Neural progenitor cell (in vitro differentiated cells): ENCODE data around the gene PBX2.

Experiments
- EZH2 ChIP-seq: fragments of 200-600 bp; sonication (generic); IDR thresholded peaks from 2 replicates; pipeline ENCODE4 v1.6.1; 2017; ENCODE audit warnings: antibody characterized with exemption, mild to moderate bottlenecking, moderate library complexity
- EZH2phosphoT487 ChIP-seq: fragments of 200-600 bp; sonication (generic); IDR thresholded peaks from 2 replicates; pipeline ENCODE4 v1.6.1; 2017; ENCODE audit warnings: antibody characterized with exemption
- TF ChIP-seq, protein P1 (sequence below): fragments of 200-600 bp; sonication (generic); IDR thresholded peaks from 2 replicates; pipeline ENCODE4 v1.5.1; 2017; ENCODE audit warnings: antibody characterized with exemption, mild to moderate bottlenecking

DNA sequence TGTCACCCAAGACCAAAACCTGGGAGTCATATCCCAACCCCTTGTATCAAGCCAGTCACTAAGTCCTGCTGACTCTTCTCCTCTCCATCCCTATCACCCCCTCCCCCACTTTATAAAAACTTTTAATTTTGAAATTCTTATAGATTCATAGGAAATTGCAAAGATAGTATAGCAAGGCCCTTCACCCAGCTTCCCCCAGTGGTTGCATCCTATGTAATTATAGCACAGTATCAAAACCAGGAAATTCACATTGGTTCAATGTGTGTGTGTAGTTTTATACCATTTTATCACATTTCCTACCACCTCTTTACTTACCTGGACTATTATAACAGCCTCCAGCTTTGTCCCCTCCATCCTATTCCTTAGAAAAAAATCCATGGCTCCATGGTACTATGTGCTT, 31.9 kb downstream of the PBX2 start:
- TF ChIP-seq, protein P1, sequence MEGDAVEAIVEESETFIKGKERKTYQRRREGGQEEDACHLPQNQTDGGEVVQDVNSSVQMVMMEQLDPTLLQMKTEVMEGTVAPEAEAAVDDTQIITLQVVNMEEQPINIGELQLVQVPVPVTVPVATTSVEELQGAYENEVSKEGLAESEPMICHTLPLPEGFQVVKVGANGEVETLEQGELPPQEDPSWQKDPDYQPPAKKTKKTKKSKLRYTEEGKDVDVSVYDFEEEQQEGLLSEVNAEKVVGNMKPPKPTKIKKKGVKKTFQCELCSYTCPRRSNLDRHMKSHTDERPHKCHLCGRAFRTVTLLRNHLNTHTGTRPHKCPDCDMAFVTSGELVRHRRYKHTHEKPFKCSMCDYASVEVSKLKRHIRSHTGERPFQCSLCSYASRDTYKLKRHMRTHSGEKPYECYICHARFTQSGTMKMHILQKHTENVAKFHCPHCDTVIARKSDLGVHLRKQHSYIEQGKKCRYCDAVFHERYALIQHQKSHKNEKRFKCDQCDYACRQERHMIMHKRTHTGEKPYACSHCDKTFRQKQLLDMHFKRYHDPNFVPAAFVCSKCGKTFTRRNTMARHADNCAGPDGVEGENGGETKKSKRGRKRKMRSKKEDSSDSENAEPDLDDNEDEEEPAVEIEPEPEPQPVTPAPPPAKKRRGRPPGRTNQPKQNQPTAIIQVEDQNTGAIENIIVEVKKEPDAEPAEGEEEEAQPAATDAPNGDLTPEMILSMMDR = no peak
- TF ChIP-seq EZH2 = no peak
- no peak for TF ChIP-seq EZH2phosphoT487
